PC-9 (cell line): ENCODE results near the gene TSNAX. TPM values are rescaled to one million over a fixed set of nuclear protein-coding genes. Genes with fewer than 3 reads are reported as not detected.

Experiments used
- BruUV-seq: library from RNA; stranded (reverse); fragments of 400-500 nt; replicated peaks from 2 replicates; lab custom pipeline; 2021; lab: Mats Ljungman, UMichigan
- CTCF ChIA-PET: fragments of 300-600 bp; sonication (Branson Sonifier 250); formaldehyde crosslinking; loops from one replicate; lab custom pipeline; 2022; ENCODE audit warnings: antibody characterized with exemption; lab: Charles Lee
- POLR2A ChIA-PET: fragments of 300-600 bp; sonication (Branson Sonifier 250); formaldehyde crosslinking; loops from one replicate; lab custom pipeline; 2022; ENCODE audit warnings: antibody characterized with exemption; ENCODE audit not compliant: unreplicated experiment; lab: Charles Lee
- DNase-seq, 2 experiments: peaks; one replicate each; pipeline versions ENCODE4 v3.0.0 to v3.0.0-alpha.2; 2015 to 2022; ENCODE audit warnings: mixed read lengths in 1 of 2
- H2AFZ ChIP-seq: fragments of 200-600 bp; sonication (generic); 2 replicates; pipeline ENCODE4 v1.8.1; 2017; ENCODE audit warnings: antibody characterized with exemption
- H3F3A ChIP-seq: fragments of 200-600 bp; sonication (generic); 2 replicates; pipeline ENCODE4 v1.8.1; 2017; ENCODE audit warnings: antibody characterized with exemption, mild to moderate bottlenecking, low read depth; ENCODE audit not compliant: insufficient read depth
- H3K27ac ChIP-seq: fragments of 200-600 bp; sonication (generic); 2 replicates; pipeline ENCODE4 v1.6.1; 2016; ENCODE audit warnings: mixed run types
- H3K27me3 ChIP-seq: fragments of 200-600 bp; sonication (generic); 2 replicates; pipeline ENCODE4 v1.6.1; 2016; ENCODE audit warnings: low read depth, mixed run types; ENCODE audit not compliant: insufficient read depth
- H3K36me3 ChIP-seq: fragments of 200-600 bp; sonication (generic); 2 replicates; pipeline ENCODE4 v1.6.1; 2016; ENCODE audit warnings: low read depth, mixed run types
- H3K4me1 ChIP-seq: fragments of 200-600 bp; sonication (generic); replicated peaks from 2 replicates; pipeline ENCODE4 v1.6.1; 2016; ENCODE audit warnings: mixed run types; ENCODE audit not compliant: insufficient read depth
- H3K4me2 ChIP-seq: fragments of 200-600 bp; sonication (generic); 2 replicates; pipeline ENCODE4 v1.6.1; 2017; ENCODE audit warnings: mixed run types
- H3K4me3 ChIP-seq: fragments of 200-600 bp; sonication (generic); 2 replicates; pipeline ENCODE4 v1.6.1; 2016; ENCODE audit warnings: mixed run types
- H3K79me2 ChIP-seq: fragments of 200-600 bp; sonication (generic); 2 replicates; pipeline ENCODE4 v1.6.1; 2017; ENCODE audit warnings: low read depth, mixed run types
- H3K9me2 ChIP-seq: fragments of 200-600 bp; sonication (generic); 2 replicates; pipeline ENCODE4 v1.8.1; 2017; ENCODE audit warnings: mild to moderate bottlenecking; ENCODE audit not compliant: insufficient read depth
- H3K9me3 ChIP-seq: fragments of 200-600 bp; sonication (generic); 2 replicates; pipeline ENCODE4 v1.8.1; 2016; ENCODE audit warnings: low read depth; ENCODE audit not compliant: insufficient read depth
- H4K20me1 ChIP-seq: fragments of 200-600 bp; sonication (generic); 2 replicates; pipeline ENCODE4 v1.8.1; 2017; ENCODE audit not compliant: insufficient read depth
- CTCF ChIP-seq: fragments of 200-600 bp; sonication (generic); conservative IDR thresholded peaks from 2 replicates; pipeline ENCODE4 v1.6.1; 2017; ENCODE audit warnings: mixed run types, antibody characterized with exemption, mild to moderate bottlenecking, moderate library complexity
- EZH2 ChIP-seq: fragments of 200-600 bp; sonication (generic); IDR thresholded peaks from 2 replicates; pipeline ENCODE4 v1.8.0; 2017; ENCODE audit warnings: antibody characterized with exemption, low read depth
- intact Hi-C: fragments of 100-400 bp; cut with micrococcal nuclease; formaldehyde crosslinking; loops from one replicate; pipeline ENCODE4 v1.10.0; 2022; ENCODE audit not compliant: unreplicated experiment
- total RNA-seq: library from RNA; stranded (reverse); gene quantifications from 2 replicates; pipeline ENCODE4 v1.2.3, GENCODE V29; 2021

Gene TSNAX
- total RNA-seq, 1 experiment from 2014 or later: 32.1 TPM

GRCh38 chr1:231544943-231545592, 16.6 kb downstream of the TSNAX start:
- H3K9me2 ChIP-seq: no peaks in the 10 kb centered on the region
- H3F3A ChIP-seq: no peaks in the 10 kb centered on the region
- DNase-seq: no peak
- no peak overlapping the region for H2AFZ ChIP-seq
- intact Hi-C loops: no loop called here
- no peaks in the 10 kb centered on the region for H4K20me1 ChIP-seq
- CTCF ChIA-PET: no interaction called here
- H3K36me3 ChIP-seq: peaks cover 15% of the 10 kb centered on the region
- no peaks in the 10 kb centered on the region for H3K27me3 ChIP-seq
- TF ChIP-seq EZH2 (no peak), CTCF (no peak)
- no peak overlapping the region for H3K27ac ChIP-seq
- BruUV-seq: no TSS peak
- no peak overlapping the region for H3K4me3 ChIP-seq
- no peaks in the 10 kb centered on the region for H3K4me1 ChIP-seq
- no peak overlapping the region for H3K4me2 ChIP-seq
- POLR2A ChIA-PET: no interaction called here
- no peaks in the 10 kb centered on the region; the same call in 1 of the 2 replicates for H3K79me2 ChIP-seq
- no peaks in the 10 kb centered on the region; the same call in 1 of the 2 replicates for H3K9me3 ChIP-seq

GRCh38 chr1:231546693-231547092, 18.2 kb downstream of the TSNAX start:
- Histone ChIP-seq H3K9me3 (no peaks in the 10 kb centered on the region), H3K4me1 (no peaks in the 10 kb centered on the region), H3K27ac (no peak overlapping the region), H3K27me3 (no peaks in the 10 kb centered on the region), H4K20me1 (peaks cover 3% of the 10 kb centered on the region; the same call in 1 of the 2 replicates), H3K36me3 (peaks cover 9% of the 10 kb centered on the region), H3K79me2 (no peaks in the 10 kb centered on the region), H2AFZ (no peak overlapping the region), H3K9me2 (no peaks in the 10 kb centered on the region), H3K4me3 (no peak overlapping the region), H3F3A (no peaks in the 10 kb centered on the region), H3K4me2 (no peak overlapping the region)
- ChIA-PET CTCF (no interaction called here), POLR2A (interaction anchor here (0.6 kb wide), 1 partner anchor 125 kb away, joined by 3 read pairs; no protein-coding TSS in a partner anchor)
- no peak for DNase-seq
- intact Hi-C loops: no loop called here
- TF ChIP-seq CTCF: no peak
- TF ChIP-seq EZH2: no peak
- BruUV-seq: no TSS peak

GRCh38 chr1:231549733-231550447, 21.4 kb downstream of the TSNAX start:
- Histone ChIP-seq H3K9me2 (no peaks in the 10 kb centered on the region), H3K4me1 (no peaks in the 10 kb centered on the region), H3F3A (no peaks in the 10 kb centered on the region), H3K79me2 (no peaks in the 10 kb centered on the region), H3K27ac (no peak overlapping the region), H2AFZ (no peak overlapping the region), H3K36me3 (no peaks in the 10 kb centered on the region; the same call in 1 of the 2 replicates), H3K9me3 (no peaks in the 10 kb centered on the region), H3K4me3 (no peak overlapping the region), H4K20me1 (peaks cover 3% of the 10 kb centered on the region; the same call in 1 of the 2 replicates), H3K27me3 (no peaks in the 10 kb centered on the region), H3K4me2 (no peak overlapping the region)
- ChIA-PET POLR2A (no interaction called here), CTCF (no interaction called here)
- TF ChIP-seq EZH2 (no peak), CTCF (no peak)
- no TSS peak for BruUV-seq
- no peak for DNase-seq
- intact Hi-C loops: no loop called here
